Measurements from ENCODE around the gene RIMS3.

RIMS3 gene

GRCh38 chr1:40593449-40594186, 71.9 kb downstream of the RIMS3 start:
- Histone ChIP-seq H3K9ac (ENCODE audit: low read depth, low read length, poor library complexity) (no peak overlapping the region), H3K27ac (replicated peaks; ENCODE audit: low read length) (no peak overlapping the region), H4K91ac (ENCODE audit: low read depth, low read length, poor library complexity) (no peak overlapping the region), H2BK5ac (ENCODE audit: low read length) (no peak overlapping the region), H2BK15ac (ENCODE audit: low read length) (no peak overlapping the region), H3K23ac (ENCODE audit: low read depth, low read length, poor library complexity) (no peak overlapping the region), H3K27me3 (ENCODE audit: control insufficient read depth in 3 of 3, insufficient read depth in 3 of 3, low read depth in 1 of 3, low read length in 3 of 3) (peaks cover 0 to 5% (median 0%) of the 10 kb centered on the region in 3 experiments), H3K36me3 (replicated peaks in 1 of 2; ENCODE audit: control insufficient read depth in 2 of 2, insufficient read depth in 2 of 2, low read length in 2 of 2) (no peaks in the 10 kb centered on the region), H3K9me3 (replicated peaks in 1 of 2; ENCODE audit: control insufficient read depth in 2 of 2, insufficient read depth in 1 of 2, low read depth in 1 of 2, low read length in 2 of 2) (peaks cover 3 to 4% of the 10 kb centered on the region in 2 donors), H2BK120ac (ENCODE audit: low read depth, low read length) (no peak overlapping the region), H3K18ac (ENCODE audit: low read length) (no peak overlapping the region), H3K4me3 (ENCODE audit: low read length in 2 of 2) (no peak overlapping the region), H2BK12ac (ENCODE audit: low read length) (no peak overlapping the region), H3K4ac (ENCODE audit: low read length) (no peak overlapping the region), H2AK5ac (ENCODE audit: low read depth, low read length) (no peak overlapping the region), H3K4me2 (ENCODE audit: insufficient read depth, low read length, poor library complexity, severe bottlenecking) (no peak overlapping the region), H3K14ac (ENCODE audit: low read length) (no peak overlapping the region), H2AFZ (ENCODE audit: low read length) (no peak overlapping the region), H3K79me1 (ENCODE audit: low read depth, low read length) (no peaks in the 10 kb centered on the region), H4K8ac (ENCODE audit: low read depth, low read length) (no peak overlapping the region), H3K4me1 (ENCODE audit: control insufficient read depth in 2 of 2, insufficient read depth in 1 of 2, low read depth in 1 of 2, low read length in 2 of 2) (no peaks in the 10 kb centered on the region)
- no CpG with 5 or more reads among the region's 8 CpGs for WGBS, 2 donors (ENCODE audit: extremely low coverage in 2 of 2, insufficient read length in 2 of 2, insufficient replicate concordance in 1 of 2)
- no peak for DNase-seq (ENCODE audit: low spot score)

GRCh38 chr1:40592107-40592803, 73.2 kb downstream of the RIMS3 start:
- H3K9me3 ChIP-seq (replicated peaks in 1 of 2; ENCODE audit: control insufficient read depth in 2 of 2, insufficient read depth in 1 of 2, low read depth in 1 of 2, low read length in 2 of 2): peaks cover 3 to 4% of the 10 kb centered on the region in 2 donors
- no peak overlapping the region for H2AK5ac ChIP-seq (ENCODE audit: low read depth, low read length)
- H2BK5ac ChIP-seq (ENCODE audit: low read length): no peak overlapping the region
- no peaks in the 10 kb centered on the region for H3K4me1 ChIP-seq (ENCODE audit: control insufficient read depth in 2 of 2, insufficient read depth in 1 of 2, low read depth in 1 of 2, low read length in 2 of 2)
- no peak overlapping the region for H4K91ac ChIP-seq (ENCODE audit: low read depth, low read length, poor library complexity)
- no peak overlapping the region for H2AFZ ChIP-seq (ENCODE audit: low read length)
- no peak overlapping the region for H3K27ac ChIP-seq (replicated peaks; ENCODE audit: low read length)
- H3K4me2 ChIP-seq (ENCODE audit: insufficient read depth, low read length, poor library complexity, severe bottlenecking): no peak overlapping the region
- H3K18ac ChIP-seq (ENCODE audit: low read length): no peak overlapping the region
- H3K9ac ChIP-seq (ENCODE audit: low read depth, low read length, poor library complexity): no peak overlapping the region
- no peak overlapping the region for H2BK120ac ChIP-seq (ENCODE audit: low read depth, low read length)
- no peak overlapping the region for H4K8ac ChIP-seq (ENCODE audit: low read depth, low read length)
- no CpG with 5 or more reads among the region's 6 CpGs for WGBS, 2 donors (ENCODE audit: extremely low coverage in 2 of 2, insufficient read length in 2 of 2, insufficient replicate concordance in 1 of 2)
- no peak overlapping the region for H3K4ac ChIP-seq (ENCODE audit: low read length)
- H3K27me3 ChIP-seq (ENCODE audit: control insufficient read depth in 3 of 3, insufficient read depth in 3 of 3, low read depth in 1 of 3, low read length in 3 of 3): peaks cover 0 to 5% (median 0%) of the 10 kb centered on the region in 3 experiments
- H3K4me3 ChIP-seq (ENCODE audit: low read length in 2 of 2): no peak overlapping the region
- no peak overlapping the region for H2BK12ac ChIP-seq (ENCODE audit: low read length)
- H3K23ac ChIP-seq (ENCODE audit: low read depth, low read length, poor library complexity): no peak overlapping the region
- no peak overlapping the region for H3K14ac ChIP-seq (ENCODE audit: low read length)
- no peaks in the 10 kb centered on the region for H3K36me3 ChIP-seq (replicated peaks in 1 of 2; ENCODE audit: control insufficient read depth in 2 of 2, insufficient read depth in 2 of 2, low read length in 2 of 2)
- DNase-seq (ENCODE audit: low spot score): no peak
- H2BK15ac ChIP-seq (ENCODE audit: low read length): no peak overlapping the region
- no peaks in the 10 kb centered on the region for H3K79me1 ChIP-seq (ENCODE audit: low read depth, low read length)

- Histone ChIP-seq H3K79me1 (ENCODE audit: low read depth, low read length) (no peaks in the 10 kb centered on the region), H4K8ac (ENCODE audit: low read depth, low read length) (no peak overlapping the region), H3K18ac (ENCODE audit: low read length) (no peak overlapping the region), H3K36me3 (replicated peaks in 1 of 2; ENCODE audit: control insufficient read depth in 2 of 2, insufficient read depth in 2 of 2, low read length in 2 of 2) (no peaks in the 10 kb centered on the region), H3K14ac (ENCODE audit: low read length) (no peak overlapping the region), H3K4me2 (ENCODE audit: insufficient read depth, low read length, poor library complexity, severe bottlenecking) (no peak overlapping the region), H3K4me1 (ENCODE audit: control insufficient read depth in 2 of 2, insufficient read depth in 1 of 2, low read depth in 1 of 2, low read length in 2 of 2) (no peaks in the 10 kb centered on the region), H4K91ac (ENCODE audit: low read depth, low read length, poor library complexity) (no peak overlapping the region), H2BK15ac (ENCODE audit: low read length) (no peak overlapping the region), H3K9me3 (replicated peaks in 1 of 2; ENCODE audit: control insufficient read depth in 2 of 2, insufficient read depth in 1 of 2, low read depth in 1 of 2, low read length in 2 of 2) (no peaks in the 10 kb centered on the region), H3K4ac (ENCODE audit: low read length) (no peak overlapping the region), H2BK12ac (ENCODE audit: low read length) (no peak overlapping the region), H2BK5ac (ENCODE audit: low read length) (no peak overlapping the region), H2AK5ac (ENCODE audit: low read depth, low read length) (no peak overlapping the region), H3K4me3 (ENCODE audit: low read length in 2 of 2) (no peak overlapping the region), H3K27ac (replicated peaks; ENCODE audit: low read length) (no peak overlapping the region), H3K23ac (ENCODE audit: low read depth, low read length, poor library complexity) (no peak overlapping the region), H3K27me3 (ENCODE audit: control insufficient read depth in 3 of 3, insufficient read depth in 3 of 3, low read depth in 1 of 3, low read length in 3 of 3) (peaks cover 0 to 9% (median 0%) of the 10 kb centered on the region in 3 experiments), H2BK120ac (ENCODE audit: low read depth, low read length) (no peak overlapping the region), H3K9ac (ENCODE audit: low read depth, low read length, poor library complexity) (no peak overlapping the region), H2AFZ (ENCODE audit: low read length) (no peak overlapping the region)
- DNase-seq (ENCODE audit: low spot score): no peak
- WGBS, 2 donors (ENCODE audit: extremely low coverage in 2 of 2, insufficient read length in 2 of 2, insufficient replicate concordance in 1 of 2): no CpG with 5 or more reads among the region's 2 CpGs
These were observed 76.9 kb downstream of the RIMS3 start for GRCh38 chr1:40588586-40588985.

GRCh38 chr1:40583980-40584379, 81.5 kb downstream of the RIMS3 start:
- no peak overlapping the region for H3K27ac ChIP-seq (replicated peaks; ENCODE audit: low read length)
- no peak for DNase-seq (ENCODE audit: low spot score)
- no peak overlapping the region for H3K4me3 ChIP-seq (ENCODE audit: low read length in 2 of 2)
- H2BK15ac ChIP-seq (ENCODE audit: low read length): no peak overlapping the region
- no peak overlapping the region for H3K9ac ChIP-seq (ENCODE audit: low read depth, low read length, poor library complexity)
- H2BK5ac ChIP-seq (ENCODE audit: low read length): no peak overlapping the region
- H3K36me3 ChIP-seq (replicated peaks in 1 of 2; ENCODE audit: control insufficient read depth in 2 of 2, insufficient read depth in 2 of 2, low read length in 2 of 2): no peaks in the 10 kb centered on the region
- no peak overlapping the region for H3K4me2 ChIP-seq (ENCODE audit: insufficient read depth, low read length, poor library complexity, severe bottlenecking)
- H3K27me3 ChIP-seq (ENCODE audit: control insufficient read depth in 3 of 3, insufficient read depth in 3 of 3, low read depth in 1 of 3, low read length in 3 of 3): peaks cover 0 to 15% (median 0%) of the 10 kb centered on the region in 3 experiments
- no peaks in the 10 kb centered on the region for H3K9me3 ChIP-seq (replicated peaks in 1 of 2; ENCODE audit: control insufficient read depth in 2 of 2, insufficient read depth in 1 of 2, low read depth in 1 of 2, low read length in 2 of 2)
- no peak overlapping the region for H3K18ac ChIP-seq (ENCODE audit: low read length)
- no peak overlapping the region for H2AFZ ChIP-seq (ENCODE audit: low read length)
- H4K8ac ChIP-seq (ENCODE audit: low read depth, low read length): no peak overlapping the region
- H3K4ac ChIP-seq (ENCODE audit: low read length): no peak overlapping the region
- no peak overlapping the region for H2AK5ac ChIP-seq (ENCODE audit: low read depth, low read length)
- H2BK12ac ChIP-seq (ENCODE audit: low read length): no peak overlapping the region
- no peak overlapping the region for H3K23ac ChIP-seq (ENCODE audit: low read depth, low read length, poor library complexity)
- WGBS, 2 donors (ENCODE audit: extremely low coverage in 2 of 2, insufficient read length in 2 of 2, insufficient replicate concordance in 1 of 2): no CpG with 5 or more reads among the region's 6 CpGs
- H4K91ac ChIP-seq (ENCODE audit: low read depth, low read length, poor library complexity): no peak overlapping the region
- H3K79me1 ChIP-seq (ENCODE audit: low read depth, low read length): no peaks in the 10 kb centered on the region
- no peaks in the 10 kb centered on the region for H3K4me1 ChIP-seq (ENCODE audit: control insufficient read depth in 2 of 2, insufficient read depth in 1 of 2, low read depth in 1 of 2, low read length in 2 of 2)
- no peak overlapping the region for H2BK120ac ChIP-seq (ENCODE audit: low read depth, low read length)
- H3K14ac ChIP-seq (ENCODE audit: low read length): no peak overlapping the region

Data from neuronal stem cell (in vitro differentiated cells).